Inflammatory macrophage (primary cell): ENCODE results near the gene DGKI.

ENCODE experiments used
- DNase-seq, 2 donors: peaks; one replicate each; pipeline ENCODE4 v3.0.0-alpha.2; 2020 to 2022

Gene DGKI

GRCh38 chr7:137403353-137403695, 443.4 kb downstream of the DGKI start:
- no peak for DNase-seq

- DNase-seq: no peak
These were observed 444.0 kb downstream of the DGKI start for GRCh38 chr7:137402536-137403352.

DNA sequence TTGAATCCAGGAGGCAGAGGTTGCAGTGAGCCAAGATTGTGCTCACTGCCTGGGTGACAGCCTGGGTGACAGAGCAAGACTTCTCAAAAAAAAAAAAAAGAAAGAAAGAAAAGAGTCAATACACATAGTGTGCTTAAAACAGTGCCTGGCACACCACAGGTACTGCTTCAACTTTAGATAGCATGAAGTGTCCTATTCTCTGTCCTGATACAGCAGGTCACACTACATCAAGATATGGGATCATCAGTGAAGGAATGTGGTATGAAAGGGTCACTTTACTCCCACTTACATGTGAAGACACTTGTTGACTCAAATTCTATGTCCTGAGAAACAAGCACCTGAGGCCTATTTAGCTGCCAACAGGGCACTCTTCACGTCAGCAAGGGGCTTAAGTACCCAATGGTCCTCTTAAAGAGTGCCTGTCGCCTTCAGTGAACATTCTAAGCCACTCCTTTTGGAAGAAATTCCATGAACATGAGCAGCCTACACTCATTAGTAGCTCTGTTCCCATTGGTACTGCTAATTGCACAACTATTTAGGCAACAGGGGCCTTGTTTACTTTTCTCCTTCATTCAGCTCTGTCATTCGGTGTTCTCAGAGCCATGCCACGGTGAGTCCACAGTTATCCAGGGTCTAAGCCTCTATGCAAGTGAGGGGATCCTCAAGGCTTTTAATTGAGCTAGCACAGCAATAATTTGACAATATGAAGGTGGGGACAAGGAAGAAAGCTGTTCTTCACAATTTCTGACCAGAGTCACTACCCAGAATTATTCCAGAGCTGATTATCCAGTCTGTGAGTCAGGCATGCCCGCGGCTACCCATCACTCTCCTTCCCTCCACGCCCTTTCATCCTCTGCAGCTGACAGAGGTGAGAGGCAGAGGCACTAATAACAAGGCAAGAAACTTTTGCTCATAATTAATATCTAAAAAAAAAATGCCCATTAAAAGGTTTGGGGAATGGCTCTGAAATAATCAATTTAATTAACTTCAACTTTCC, 446.6 kb downstream of the DGKI start:
- no peak for DNase-seq

- DNase-seq: no peak
These were observed 450.7 kb downstream of the DGKI start for GRCh38 chr7:137396051-137396450.

DNA sequence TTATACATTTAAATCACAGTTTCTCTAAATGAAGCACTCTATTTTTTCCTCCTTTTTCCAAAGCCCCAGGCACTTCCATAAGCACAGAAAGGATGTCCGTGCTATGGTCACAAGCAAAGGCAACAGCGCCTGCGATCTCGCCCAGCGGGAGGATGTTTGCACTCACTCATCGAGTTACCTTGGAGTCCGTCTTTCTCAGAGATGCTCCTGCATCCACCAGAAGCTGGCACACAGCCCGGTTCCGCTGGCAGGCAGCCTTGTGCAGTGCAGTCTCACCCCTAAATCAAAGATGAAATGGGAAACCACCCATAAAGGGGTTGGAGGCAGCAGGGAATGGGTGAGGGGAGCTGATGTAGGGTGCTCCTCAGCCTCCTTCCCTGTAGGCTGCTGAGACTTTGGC, 451.4 kb downstream of the DGKI start:
- no peak for DNase-seq

GRCh38 chr7:137393570-137393969, 453.2 kb downstream of the DGKI start:
- DNase-seq: no peak

- no peak for DNase-seq
These were observed 456.7 kb downstream of the DGKI start for GRCh38 chr7:137390076-137390475.

DNA sequence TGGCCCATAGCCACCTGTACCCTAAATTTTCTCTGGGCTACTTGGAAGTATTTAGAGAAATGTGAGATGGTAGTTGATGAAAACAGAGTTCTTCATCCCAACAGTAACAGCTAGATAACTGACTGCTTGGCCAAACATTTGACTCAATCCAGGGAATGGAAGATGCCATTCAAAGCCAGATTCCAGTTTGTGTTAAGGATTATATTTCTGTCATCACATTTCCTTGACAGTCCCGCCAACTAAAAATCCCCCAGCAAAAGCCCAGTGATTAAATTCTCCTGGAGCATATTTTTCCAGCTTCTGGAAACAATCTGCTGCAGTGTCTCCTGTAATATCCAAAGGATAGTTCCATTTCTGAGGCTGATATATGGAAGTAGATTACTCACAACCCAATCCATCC, 457.9 kb downstream of the DGKI start:
- DNase-seq: no peak

DNA sequence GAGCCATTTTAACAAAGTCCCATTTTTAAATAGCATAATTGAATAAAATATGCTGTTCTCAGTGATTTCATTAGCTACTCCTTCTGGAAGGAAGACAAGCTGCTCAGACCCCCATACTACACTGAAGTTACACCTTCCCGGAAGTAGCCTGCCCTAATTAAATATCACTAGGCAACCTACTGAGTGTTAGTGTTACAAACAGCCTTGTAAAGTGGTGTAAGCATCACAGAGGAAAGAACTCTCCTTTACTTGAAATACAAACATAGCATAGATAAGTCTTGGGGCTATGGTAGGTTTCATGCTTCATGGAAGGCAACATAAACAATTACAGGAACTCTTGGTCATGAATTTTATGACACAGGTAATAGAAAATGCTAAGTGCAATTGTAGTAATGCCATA, 459.8 kb downstream of the DGKI start:
- DNase-seq: no peak

- no peak for DNase-seq
These were observed 465.7 kb downstream of the DGKI start for GRCh38 chr7:137381045-137381444.

GRCh38 chr7:137373507-137373906, 473.3 kb downstream of the DGKI start:
- DNase-seq: no peak

GRCh38 chr7:137371616-137372015, 475.2 kb downstream of the DGKI start:
- no peak for DNase-seq

- DNase-seq: no peak
These were observed 479.8 kb downstream of the DGKI start for GRCh38 chr7:137366995-137367394.

GRCh38 chr7:137363683-137364082, 483.1 kb downstream of the DGKI start:
- DNase-seq: no peak

GRCh38 chr7:137360087-137360679, 486.6 kb downstream of the DGKI start:
- DNase-seq: no peak

DNA sequence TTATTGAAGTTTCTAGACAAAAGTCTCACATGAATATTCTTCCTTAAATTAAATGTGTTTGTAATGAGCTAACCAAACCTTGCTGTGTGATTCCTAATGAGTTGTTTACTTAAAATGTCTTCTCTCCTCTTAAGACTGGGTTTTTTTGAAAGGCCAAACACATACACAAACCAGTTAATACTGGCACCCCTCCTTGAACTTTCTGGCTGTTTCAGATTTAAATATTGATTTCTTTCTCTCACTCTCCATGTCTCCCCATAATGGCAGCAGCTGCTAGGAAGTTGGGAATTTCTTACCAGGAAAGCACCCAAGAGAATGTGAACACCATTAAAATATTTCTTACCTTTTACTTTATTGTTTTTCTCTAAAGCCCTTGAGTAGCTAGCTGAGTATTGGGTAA, 491.8 kb downstream of the DGKI start:
- no peak for DNase-seq

DNA sequence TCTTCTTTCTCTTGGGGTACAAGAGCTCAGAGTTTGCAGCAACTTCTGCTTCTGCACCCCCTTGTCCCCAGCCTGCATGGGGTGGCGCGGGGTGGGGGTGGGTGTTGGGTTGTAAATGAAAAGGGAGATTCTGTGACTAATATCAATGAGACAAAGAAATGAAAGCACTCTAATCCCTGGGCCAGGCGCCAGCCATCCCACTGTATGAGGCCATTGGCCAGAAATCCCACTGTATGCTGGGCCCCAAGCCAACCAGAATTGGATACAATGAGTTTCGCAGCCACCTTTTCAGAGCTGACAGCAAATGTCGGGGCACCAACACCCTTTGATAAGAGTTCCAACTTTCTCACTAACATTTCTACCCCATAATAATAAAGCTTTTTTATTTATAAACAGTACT, 492.4 kb downstream of the DGKI start:
- no peak for DNase-seq

DNA sequence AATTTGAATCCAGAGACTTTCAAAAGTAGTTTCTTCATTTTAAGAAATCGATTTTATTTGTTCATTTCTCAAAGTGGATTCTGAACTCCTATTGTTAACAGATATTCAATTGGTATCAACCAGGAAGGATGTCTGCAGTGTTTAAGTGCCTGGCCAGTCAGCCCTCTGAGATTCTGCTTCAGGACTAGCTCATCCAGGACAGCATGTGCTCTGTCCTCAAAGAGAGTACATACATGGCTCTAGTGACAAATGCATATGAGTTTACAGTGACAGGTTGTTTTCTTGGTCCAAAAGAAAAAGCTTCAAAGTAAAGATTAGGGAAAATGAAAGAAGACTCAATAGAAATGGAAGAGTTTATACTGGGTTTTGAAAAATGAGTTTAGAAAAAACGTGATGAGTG, 494.8 kb downstream of the DGKI start:
- no peak for DNase-seq

DNA sequence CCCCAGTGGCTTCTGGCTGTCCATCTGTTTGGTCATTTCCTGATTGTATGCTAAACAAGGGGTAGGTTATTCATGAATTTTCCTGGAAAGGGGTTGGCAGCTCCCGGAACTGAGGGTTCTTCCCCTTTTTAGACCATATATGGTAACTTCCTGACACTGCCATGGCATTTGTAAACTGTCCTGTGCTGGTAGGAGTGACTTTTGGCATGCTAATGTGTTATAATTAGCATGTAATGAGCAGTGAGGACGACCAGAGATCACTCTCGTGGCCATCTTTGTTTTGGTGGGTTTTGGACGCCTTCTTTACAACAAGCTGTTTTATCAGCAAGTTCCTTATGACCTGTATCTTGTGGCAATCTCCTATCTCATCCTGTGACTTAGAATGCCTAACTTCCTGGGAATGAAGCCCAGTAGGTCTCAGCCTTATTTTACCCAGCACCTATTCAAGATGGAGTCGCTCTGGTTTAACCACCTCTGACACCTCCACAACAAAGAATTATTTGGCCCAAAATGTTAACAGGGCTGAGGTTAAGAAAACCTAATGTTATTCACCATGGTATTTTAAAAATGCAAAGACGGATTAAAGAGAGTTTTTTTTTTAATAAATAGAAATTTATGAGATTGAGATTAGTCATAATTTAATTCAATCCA, 500.9 kb downstream of the DGKI start:
- no peak for DNase-seq

DNA sequence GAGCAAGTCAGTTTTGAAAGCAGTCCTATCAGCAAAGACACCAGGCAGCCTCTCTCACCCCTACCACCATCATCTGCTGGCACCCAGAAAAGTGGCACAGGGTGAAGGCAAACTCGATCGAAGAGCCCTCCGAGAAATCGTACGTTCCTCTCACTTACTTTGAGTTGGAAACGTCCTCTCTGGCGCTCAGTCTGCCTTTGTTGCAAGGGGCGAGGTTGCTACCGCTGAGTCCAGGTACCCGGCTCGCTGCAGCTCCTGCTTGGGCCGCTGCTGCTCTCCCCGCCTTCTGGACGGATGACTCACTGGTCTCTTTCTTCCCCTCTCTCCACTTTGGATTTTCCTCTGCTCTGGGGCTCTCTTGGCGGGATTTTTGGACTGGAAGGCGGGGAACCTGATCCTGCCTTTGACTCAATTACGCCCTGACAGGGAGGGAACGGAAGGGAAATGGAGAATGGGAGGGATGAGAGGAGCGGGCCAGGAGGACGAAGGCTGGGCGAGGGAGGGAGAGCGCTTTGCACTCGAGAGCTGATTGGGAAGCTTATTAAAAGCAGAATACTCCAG, 503.4 kb downstream of the DGKI start, which contains the start of gene PTN:
Gene PTN (minus strand): TSS at position 453 of the 561 bp plus-strand sequence. CDS start 88,760 bp downstream, outside the sequence.
- no peak for DNase-seq

- DNase-seq: no peak
These were observed 503.9 kb downstream of the DGKI start for GRCh38 chr7:137342828-137343261.

DNA sequence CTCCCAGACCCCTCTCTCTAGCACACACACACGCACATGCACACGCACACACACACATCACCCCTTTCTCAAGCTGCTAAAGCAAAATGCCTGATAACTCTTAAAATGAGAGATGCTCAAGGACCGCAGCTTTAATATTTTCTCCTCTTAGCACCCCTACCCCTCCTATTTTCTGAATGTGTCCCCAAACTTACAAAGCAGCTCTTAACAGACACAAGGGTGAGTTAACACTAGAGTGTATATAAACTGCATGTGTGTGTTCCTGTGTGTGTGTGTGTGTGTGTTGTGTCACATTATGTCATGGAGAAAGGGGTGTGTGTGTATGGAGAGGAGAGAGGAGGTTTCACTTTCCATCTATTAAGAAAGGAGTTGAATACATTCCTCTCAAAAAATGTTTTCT, 504.5 kb downstream of the DGKI start:
- DNase-seq: no peak
